GM12873 (cell line): Measurements from ENCODE around the gene GLI3.

ENCODE experiments used
- CTCF ChIP-seq: IDR thresholded peaks from 2 replicates; pipeline ENCODE4 v1.5.1; 2012; ENCODE audit warnings: low read depth, mild to moderate bottlenecking, moderate library complexity, low read length, control low read depth; ENCODE audit not compliant: insufficient read depth; ENCODE audit errors: missing control alignments

Gene GLI3

GRCh38 chr7:41931263-41931646 lies 305.8 kb downstream of the GLI3 start:
- TF ChIP-seq CTCF, result no peak

DNA sequence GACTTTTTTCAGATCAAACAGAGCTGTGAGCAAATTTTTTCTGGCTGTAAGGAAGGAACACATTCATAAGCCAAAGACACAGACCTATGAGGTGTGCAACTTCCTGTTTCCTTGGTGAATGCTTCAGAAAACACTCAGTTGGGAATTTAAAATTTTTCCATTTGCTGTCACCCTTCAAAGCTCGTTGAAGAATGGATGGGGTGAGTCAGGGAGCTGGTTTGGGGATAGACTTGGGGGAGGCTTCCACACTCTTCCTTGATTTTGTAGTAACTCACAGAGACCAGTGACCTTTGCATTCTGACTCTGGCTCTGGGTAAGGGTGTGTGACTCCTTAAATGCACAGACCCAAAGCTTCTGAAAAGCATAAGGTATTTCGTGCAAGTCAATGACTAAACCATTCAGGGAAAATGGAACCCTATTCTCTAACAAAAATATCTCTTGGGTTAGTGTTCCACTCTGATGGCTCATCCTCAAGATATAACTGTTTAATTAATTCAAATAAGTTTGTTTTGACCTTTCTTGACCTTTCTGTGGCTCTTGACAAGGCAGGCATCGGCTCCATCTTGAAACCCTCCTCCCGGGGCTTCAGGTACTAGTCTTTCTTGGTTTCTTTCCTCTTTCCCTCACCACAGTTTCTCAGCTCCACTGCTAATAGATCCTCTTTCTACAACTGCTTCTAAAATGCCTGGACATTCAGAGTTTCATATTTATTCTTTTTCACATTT lies 306.3 kb downstream of the GLI3 start:
- no peak for TF ChIP-seq CTCF

DNA sequence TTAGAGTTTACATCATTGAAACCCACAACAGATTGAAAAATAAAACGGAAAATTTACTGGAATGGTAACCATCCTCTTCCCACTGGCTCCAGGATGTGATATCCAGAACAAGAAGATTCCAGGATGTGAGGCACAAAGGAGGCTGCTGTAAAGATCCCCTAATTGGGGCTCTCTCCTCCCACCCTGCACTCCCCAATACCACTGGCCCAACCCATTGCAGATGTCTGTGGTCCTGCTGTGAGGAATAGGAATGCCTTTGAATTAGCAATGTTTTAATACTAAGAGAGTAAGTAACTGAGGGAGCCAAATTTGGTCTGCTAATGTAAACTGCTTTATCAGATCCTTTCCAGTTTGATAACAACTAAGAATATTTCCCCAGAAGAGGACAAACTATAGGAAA lies 308.2 kb downstream of the GLI3 start:
- no peak for TF ChIP-seq CTCF

GRCh38 chr7:41928166-41928565 lies 308.8 kb downstream of the GLI3 start:
- TF ChIP-seq CTCF, result no peak

DNA sequence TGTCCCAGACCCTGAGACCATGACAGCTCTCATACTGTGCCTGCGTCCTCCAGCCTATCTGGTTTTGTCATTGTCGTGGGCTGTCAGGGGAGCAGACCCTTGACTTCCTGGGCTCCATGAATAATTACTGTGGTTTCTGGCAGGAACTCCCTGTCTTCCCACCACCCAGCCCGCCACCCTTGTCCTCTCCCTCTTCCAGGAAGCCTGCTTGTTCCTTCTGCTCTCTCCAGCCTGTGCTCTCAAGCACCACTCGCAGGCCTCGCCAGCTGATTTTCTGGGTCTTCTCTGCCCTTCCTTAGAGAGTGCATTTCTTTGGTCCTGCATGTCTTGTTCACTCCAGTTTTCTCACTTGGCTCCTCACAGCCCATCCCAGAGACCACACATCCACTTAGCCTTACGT lies 309.6 kb downstream of the GLI3 start:
- no peak for TF ChIP-seq CTCF

GRCh38 chr7:41925946-41926345 lies 311.1 kb downstream of the GLI3 start:
- TF ChIP-seq CTCF, result no peak

DNA sequence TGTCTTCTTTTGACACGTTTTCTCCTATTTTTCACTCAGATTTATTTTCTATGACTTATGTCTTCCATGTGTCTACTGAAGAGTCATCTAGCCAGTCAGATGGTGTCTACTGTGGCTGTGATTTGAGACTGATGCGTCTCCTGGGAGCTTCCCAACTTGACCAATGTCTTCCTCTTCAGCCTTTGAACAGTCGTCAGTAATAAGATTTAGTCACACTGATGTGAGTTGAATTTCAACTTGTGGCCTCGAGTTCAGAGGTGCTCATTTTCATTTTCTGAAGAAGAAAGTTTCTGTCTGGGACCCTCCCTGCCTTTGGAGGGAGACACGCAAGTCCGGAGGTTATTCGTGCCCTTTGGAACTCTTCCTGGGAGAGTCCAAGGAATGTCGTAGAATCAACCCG lies 312.2 kb downstream of the GLI3 start:
- no peak for TF ChIP-seq CTCF
